Measurements from ENCODE around the gene GNG5. TPM values are rescaled to one million over a fixed set of nuclear protein-coding genes. Genes with fewer than 3 reads are reported as not detected.

GNG5 gene
- total and polyA plus RNA-seq, 4 donors = 11.4 to 229 (median 53.3) TPM

GRCh38 chr1:84525779-84526178 is 19.4 kb upstream of the GNG5 start:
- Histone ChIP-seq H3K4me1 (ENCODE audit: control insufficient read depth in 4 of 4, insufficient read depth in 4 of 4, low read length in 3 of 4) (no peaks in the 10 kb centered on the region), H3K9me3 (ENCODE audit: control insufficient read depth in 4 of 4, low read length in 3 of 4) (no peaks in the 10 kb centered on the region), H3K9ac (ENCODE audit: low read depth in 1 of 2, low read length in 2 of 2) (no peak overlapping the region), H3K27ac (ENCODE audit: low read depth in 1 of 2, low read length in 2 of 2) (no peak overlapping the region), H3K27me3 (ENCODE audit: control insufficient read depth in 4 of 4, insufficient read depth in 4 of 4, low read length in 3 of 4) (no peaks in the 10 kb centered on the region), H3K4me3 (ENCODE audit: low read depth in 1 of 3, low read length in 3 of 3) (no peak overlapping the region), H3K36me3 (ENCODE audit: control insufficient read depth in 4 of 4, insufficient read depth in 3 of 4, low read depth in 1 of 4, low read length in 3 of 4) (peaks cover 0 to 2% (median under 1%) of the 10 kb centered on the region in 4 donors)
- DNase-seq (ENCODE audit: low spot score) = no peak
- 96% methylated on average over 1 of the region's 1 CpG for WGBS
- TF ChIP-seq RXRA (IDR thresholded peaks at IDR 0.05) = no peak
- TF ChIP-seq GABPA (IDR thresholded peaks at IDR 0.05 in 1 of 2, conservative IDR thresholded peaks at IDR 0.05 in 1 of 2) = no peak
- TF ChIP-seq, protein P1, sequence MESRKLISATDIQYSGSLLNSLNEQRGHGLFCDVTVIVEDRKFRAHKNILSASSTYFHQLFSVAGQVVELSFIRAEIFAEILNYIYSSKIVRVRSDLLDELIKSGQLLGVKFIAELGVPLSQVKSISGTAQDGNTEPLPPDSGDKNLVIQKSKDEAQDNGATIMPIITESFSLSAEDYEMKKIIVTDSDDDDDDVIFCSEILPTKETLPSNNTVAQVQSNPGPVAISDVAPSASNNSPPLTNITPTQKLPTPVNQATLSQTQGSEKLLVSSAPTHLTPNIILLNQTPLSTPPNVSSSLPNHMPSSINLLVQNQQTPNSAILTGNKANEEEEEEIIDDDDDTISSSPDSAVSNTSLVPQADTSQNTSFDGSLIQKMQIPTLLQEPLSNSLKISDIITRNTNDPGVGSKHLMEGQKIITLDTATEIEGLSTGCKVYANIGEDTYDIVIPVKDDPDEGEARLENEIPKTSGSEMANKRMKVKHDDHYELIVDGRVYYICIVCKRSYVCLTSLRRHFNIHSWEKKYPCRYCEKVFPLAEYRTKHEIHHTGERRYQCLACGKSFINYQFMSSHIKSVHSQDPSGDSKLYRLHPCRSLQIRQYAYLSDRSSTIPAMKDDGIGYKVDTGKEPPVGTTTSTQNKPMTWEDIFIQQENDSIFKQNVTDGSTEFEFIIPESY (IDR thresholded peaks at IDR 0.05) = no peak
- TF ChIP-seq, protein P2, sequence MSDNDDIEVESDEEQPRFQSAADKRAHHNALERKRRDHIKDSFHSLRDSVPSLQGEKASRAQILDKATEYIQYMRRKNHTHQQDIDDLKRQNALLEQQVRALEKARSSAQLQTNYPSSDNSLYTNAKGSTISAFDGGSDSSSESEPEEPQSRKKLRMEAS (IDR thresholded peaks at IDR 0.05) = no peak
- no peak for TF ChIP-seq YY1 (IDR thresholded peaks at IDR 0.05)
- no peak for TF ChIP-seq HNF4G (IDR thresholded peaks at IDR 0.05)
- TF ChIP-seq NR2F2 (IDR thresholded peaks at IDR 0.05) = no peak
- TF ChIP-seq CTCF (IDR thresholded peaks at IDR 0.05; ENCODE audit: low read depth, low read length, missing input control) = no peak
- TF ChIP-seq HNF4A (conservative IDR thresholded peaks at IDR 0.05) = no peak
- TF ChIP-seq EGR1 (IDR thresholded peaks at IDR 0.05; ENCODE audit: low read depth in 2 of 2) = no peak

- no peaks in the 10 kb centered on the region for H3K27me3 ChIP-seq (ENCODE audit: control insufficient read depth in 4 of 4, insufficient read depth in 4 of 4, low read length in 3 of 4)
- H3K36me3 ChIP-seq (ENCODE audit: control insufficient read depth in 4 of 4, insufficient read depth in 3 of 4, low read depth in 1 of 4, low read length in 3 of 4) = peaks cover 0 to 2% (median 0%) of the 10 kb centered on the region in 4 donors
- H3K4me3 ChIP-seq (ENCODE audit: low read depth in 1 of 3, low read length in 3 of 3) = no peak overlapping the region
- no peak for DNase-seq (ENCODE audit: low spot score)
- H3K4me1 ChIP-seq (ENCODE audit: control insufficient read depth in 4 of 4, insufficient read depth in 4 of 4, low read length in 3 of 4) = no peaks in the 10 kb centered on the region
- no peak overlapping the region for H3K27ac ChIP-seq (ENCODE audit: low read depth in 1 of 2, low read length in 2 of 2)
- TF ChIP-seq FOXA2 (IDR thresholded peaks at IDR 0.05) (no peak), RAD21 (IDR thresholded peaks at IDR 0.05) (no peak), HNF4A (conservative IDR thresholded peaks at IDR 0.05) (no peak), EGR1 (IDR thresholded peaks at IDR 0.05; ENCODE audit: low read depth in 2 of 2) (no peak), TAF1 (conservative IDR thresholded peaks at IDR 0.05) (no peak), ATF3 (IDR thresholded peaks at IDR 0.05) (no peak), YY1 (IDR thresholded peaks at IDR 0.05) (no peak), HNF4G (IDR thresholded peaks at IDR 0.05) (no peak), SP1 (IDR thresholded peaks at IDR 0.05) (no peak), RXRA (IDR thresholded peaks at IDR 0.05) (no peak), FOXA1 (IDR thresholded peaks at IDR 0.05) (no peak), CTCF (IDR thresholded peaks at IDR 0.05; ENCODE audit: low read depth, low read length, missing input control) (no peak), JUND (IDR thresholded peaks at IDR 0.05) (no peak)
- TF ChIP-seq, protein P1 (IDR thresholded peaks at IDR 0.05) = no peak
- TF ChIP-seq, protein P2 (IDR thresholded peaks at IDR 0.05) = no peak
- no peaks in the 10 kb centered on the region for H3K9me3 ChIP-seq (ENCODE audit: control insufficient read depth in 4 of 4, low read length in 3 of 4)
- no peak overlapping the region for H3K9ac ChIP-seq (ENCODE audit: low read depth in 1 of 2, low read length in 2 of 2)
Observed at GRCh38 chr1:84524590-84524989, 18.2 kb upstream of the GNG5 start.

Data from liver (tissue), 9 donors.